ENCODE results near the gene IL27RA.
A peak's percentile ranks its signal among the peaks of the same experiment; 100 is the strongest.
"Not testable (repeated sequence)": the region's sequence is repeated elsewhere in the genome, so short reads cannot be mapped to it uniquely, and the experiment has no call there.

Gene IL27RA

DNA sequence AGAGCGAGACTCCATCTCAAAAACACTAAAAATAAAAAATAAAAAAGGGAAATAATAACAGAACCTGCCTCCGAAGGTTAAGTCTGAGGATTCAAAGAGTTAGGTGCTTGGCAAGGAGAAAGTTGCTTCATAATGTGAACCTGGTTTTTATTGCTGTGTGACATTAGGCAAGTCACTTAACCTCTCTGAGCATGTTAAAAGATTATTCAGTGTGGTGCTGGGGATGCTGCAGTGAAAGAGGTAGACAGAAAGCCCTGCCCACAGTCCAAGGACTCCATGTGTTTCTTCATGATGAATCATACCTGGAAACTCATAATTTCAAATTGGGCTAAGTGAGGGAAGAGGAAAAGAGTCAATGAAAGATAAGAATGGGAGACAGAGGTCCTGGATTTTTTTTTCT lies 2.4 kb downstream of the IL27RA start:
- DNase-seq, result no peak

DNA sequence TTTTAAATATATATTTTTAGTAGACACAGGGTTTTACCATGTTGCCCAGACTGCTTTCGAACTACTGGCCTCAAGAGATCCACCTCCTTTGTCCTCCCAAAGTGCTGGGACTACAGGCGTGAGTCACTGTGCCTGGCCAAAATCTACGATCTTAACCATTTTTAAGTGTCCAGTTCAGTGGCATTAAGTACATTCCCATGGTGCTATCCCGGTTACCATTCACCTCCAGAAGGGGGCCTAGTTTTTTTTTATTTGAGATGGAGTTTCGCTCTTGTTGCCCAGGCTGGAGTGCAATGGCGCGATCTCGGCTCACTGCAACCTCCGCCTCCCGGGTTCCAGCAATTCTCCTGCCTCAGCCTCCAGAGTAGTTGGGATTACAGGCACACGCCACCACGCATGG lies 3.6 kb downstream of the IL27RA start:
- DNase-seq, result not testable (repeated sequence)

DNA sequence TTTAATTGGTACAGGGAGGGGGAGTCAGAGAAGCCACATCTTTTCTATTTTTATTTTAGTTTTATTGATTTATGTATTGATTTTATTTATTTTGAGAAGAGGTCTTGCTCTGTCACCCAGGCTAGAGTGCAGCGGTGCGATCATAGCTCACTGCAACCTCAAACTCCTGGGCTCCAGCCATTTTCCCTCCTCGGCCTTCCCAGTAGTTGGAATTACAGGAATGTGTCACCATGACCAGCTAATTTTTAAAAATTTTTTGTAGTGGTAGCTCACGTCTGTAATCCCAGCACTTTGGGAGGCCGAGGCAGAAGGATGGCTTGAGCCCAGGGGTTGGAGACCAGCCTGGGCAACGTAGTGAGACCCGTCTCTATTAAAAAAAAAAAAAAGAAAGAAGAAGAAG lies 4.1 kb downstream of the IL27RA start:
- no peak for DNase-seq

DNA sequence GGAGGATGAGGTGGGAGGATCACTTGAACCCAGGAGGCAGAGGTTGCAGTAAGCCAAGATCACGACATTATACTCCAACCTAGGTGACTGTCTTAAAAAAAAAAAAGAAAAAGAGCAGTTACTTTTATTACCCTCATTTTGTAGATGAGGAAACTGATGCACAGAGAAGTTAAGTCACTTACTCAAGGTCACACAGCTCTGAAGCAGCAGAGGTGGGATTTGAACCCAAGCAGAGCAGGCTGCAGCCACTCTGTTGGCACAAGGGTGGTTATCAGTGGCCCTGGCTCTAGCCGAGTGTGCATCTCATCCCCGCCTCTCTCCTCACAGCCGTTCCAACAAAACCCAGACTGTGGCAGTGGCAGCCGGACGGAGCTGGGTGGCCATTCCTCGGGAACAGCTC lies 7.6 kb downstream of the IL27RA start:
- no peak for DNase-seq

DNA sequence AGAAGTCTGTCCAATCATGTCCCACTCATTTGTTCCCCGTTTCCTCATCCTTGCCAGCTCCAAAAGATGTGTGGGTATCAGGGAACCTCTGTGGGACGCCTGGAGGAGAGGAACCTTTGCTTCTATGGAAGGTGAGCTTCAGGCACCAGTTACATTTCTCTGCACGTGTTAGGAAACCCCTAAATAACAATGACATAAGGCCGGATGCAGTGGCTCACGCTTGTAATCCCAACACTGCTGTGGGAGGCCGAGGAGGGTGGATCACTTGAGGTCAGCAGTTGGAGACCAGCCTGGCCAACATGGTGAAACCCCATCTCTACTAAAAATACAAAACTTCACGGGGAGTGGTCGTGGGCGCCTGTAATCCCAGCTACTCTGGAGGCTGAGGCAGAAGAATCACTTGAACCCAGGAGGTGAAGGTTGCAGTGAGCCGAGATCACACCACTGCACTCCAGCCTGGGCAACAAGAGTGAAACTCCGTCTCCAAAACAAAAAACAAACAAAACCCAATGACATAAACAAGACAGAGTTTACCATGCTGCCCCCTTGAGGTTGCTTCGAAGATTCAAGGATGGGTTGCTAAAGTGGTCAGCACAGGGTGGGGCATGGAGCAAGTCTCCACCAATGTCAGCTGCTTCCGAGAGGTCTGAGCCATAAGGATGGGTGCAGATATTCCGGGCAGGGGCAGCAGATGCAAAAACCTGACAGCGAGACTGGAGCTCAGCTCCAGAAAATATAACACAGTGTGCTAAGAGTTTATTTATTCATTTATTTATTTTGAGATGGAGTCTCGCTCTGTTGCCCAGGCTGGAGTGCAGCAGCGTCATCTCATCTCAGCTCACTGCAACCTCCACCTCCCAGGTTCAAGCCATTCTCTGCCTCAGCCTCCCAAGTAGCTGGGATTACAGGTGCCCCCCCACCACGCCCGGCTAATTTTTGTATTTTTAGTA lies 11.4 kb downstream of the IL27RA start:
- peak; percentile 47 to 56 for DNase-seq

DNA sequence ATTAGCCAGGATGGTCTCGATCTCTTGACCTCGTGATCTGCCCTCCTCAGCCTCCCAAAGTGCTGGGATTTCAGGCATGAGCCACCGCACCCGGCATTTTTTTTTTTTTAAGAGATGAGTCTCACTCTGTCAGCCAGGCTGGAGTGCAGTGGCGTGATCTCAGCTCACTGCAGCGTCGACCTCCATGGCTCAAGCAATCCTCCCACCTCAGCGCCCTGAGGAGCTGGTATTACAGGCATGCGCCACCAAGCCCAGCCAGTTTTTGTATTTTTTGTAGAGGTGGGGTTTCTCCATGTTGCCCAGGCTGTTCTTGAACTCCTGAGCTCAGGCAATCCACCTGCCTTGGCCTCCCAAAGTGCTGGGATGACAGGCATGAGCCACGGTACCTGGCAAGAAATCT lies 16.3 kb downstream of the IL27RA start:
- DNase-seq, result not testable (repeated sequence)

DNA sequence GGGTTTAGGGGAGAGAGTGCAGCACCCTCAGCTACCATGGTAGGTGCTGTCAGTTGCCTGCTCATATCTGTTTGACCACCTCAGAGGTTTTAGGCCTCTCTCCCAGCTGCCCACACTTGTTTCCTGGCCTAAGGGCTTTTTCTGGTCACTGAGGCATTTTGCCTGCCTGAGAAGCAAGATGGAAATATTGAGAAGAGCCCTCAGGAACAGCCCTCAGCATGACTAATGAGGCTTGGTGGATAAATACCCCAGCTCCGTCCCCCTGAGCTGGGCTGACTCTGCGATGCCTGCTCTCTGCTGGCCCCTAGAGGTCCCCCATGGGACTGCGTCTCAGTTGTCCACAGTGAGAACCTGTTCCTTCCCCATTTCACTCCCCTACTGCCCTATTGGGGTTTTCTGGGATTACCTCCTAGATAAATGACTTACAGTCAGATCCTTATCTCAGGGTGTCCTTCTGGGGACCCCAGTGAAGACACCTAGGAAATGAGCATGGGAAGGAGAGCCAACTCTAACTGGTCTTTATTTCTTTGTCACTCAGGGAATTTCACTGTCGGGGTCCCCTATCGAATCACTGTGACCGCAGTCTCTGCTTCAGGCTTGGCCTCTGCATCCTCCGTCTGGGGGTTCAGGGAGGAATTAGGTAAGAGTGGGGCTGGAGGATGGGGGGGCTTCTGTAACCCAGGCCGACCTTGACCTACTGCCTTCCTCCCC lies 17.0 kb downstream of the IL27RA start:
- peak; percentile 57 to 78 for DNase-seq

DNA sequence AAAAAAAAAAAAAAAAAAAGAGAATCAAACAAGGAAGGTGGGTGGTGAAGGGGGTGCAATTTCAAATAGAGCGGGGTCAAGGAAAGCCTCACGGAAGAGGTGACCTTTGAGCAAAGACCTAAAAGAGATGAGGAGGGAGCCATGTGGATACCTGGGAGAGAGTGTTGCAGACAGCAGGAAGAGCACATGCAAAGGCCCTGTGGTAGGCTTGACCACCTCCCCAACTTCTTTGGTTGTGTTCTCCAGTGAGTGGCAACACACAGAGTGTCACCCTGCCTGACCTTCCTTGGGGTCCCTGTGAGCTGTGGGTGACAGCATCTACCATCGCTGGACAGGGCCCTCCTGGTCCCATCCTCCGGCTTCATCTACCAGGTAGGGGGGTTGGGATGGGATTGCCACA lies 18.9 kb downstream of the IL27RA start:
- DNase-seq, result no peak

DNA sequence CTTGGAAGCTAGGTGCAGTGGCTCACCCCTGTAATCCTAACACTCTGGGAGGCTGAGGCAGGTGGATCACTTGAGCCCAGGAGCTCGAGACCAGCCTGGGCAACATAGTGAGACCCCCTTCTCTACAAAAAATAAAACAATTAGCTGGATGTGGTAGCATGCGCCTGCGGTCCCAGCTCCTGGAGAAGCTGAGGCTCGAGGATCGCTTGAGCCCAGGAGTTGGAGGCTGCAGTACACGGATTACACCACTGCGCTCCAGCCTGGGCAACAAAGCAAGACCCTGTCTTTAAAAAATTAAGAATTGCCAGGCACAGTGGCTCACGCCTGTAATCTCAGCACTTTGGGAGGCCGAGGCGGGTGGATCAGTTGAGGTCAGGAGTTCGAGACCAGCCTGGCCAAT lies 19.4 kb downstream of the IL27RA start:
- not testable (repeated sequence) for DNase-seq

DNA sequence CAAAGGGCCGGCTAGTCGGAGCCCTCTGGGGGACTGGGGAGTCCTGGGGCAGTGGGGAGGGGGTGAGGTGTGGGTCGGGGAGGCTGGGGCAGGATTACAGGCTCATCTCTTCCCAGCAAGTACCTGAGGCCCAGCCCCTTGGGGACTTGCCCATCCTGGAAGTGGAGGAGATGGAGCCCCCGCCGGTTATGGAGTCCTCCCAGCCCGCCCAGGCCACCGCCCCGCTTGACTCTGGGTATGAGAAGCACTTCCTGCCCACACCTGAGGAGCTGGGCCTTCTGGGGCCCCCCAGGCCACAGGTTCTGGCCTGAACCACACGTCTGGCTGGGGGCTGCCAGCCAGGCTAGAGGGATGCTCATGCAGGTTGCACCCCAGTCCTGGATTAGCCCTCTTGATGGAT lies 20.4 kb downstream of the IL27RA start:
- DNase-seq, result no peak

DNA sequence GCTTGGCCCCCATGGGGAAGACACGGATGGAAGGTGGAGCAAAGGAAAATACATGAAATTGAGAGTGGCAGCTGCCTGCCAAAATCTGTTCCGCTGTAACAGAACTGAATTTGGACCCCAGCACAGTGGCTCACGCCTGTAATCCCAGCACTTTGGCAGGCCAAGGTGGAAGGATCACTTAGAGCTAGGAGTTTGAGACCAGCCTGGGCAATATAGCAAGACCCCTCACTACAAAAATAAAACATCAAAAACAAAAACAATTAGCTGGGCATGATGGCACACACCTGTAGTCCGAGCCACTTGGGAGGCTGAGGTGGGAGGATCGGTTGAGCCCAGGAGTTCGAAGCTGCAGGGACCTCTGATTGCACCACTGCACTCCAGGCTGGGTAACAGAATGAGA lies 20.9 kb downstream of the IL27RA start:
- DNase-seq, result no peak

DNA sequence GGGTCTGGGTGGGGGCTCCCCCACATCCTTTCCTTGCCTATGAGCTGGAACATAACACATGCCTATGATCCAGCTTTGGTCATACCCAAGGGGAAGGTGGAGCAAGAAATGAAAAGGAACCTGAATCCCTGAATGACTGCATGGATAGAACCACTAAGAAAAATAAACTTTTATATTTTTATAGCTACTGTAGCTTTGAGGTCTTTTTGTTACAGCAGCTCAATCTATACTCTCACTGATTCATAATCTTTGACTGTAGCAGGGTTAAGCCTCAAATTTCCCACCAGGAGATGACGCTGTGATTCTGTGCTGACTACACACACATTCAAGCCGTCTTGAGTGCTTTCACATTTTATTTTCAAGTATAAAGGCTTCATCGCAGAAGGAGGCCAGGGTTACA lies 21.5 kb downstream of the IL27RA start:
- no peak for DNase-seq

DNA sequence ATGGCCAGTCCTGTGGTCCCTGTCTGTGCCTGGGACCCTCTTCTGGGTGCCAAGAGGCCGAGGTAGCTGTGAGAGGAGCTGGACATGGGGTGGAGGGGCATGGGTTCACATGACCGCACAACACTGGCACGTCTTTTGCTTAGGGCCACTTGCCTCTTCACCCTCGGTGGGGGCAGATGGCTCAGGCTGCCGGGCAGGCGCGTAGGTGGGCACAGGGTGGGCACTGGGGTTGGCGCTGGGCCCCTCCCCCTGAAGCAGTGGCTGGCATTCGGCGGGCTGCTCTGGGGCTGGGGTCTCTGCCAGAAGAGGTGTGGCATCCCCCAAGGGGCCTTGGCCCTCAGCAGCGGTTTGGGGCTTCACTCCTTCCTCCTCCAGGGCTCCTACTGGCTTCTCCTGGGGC lies 21.9 kb downstream of the IL27RA start:
- no peak for DNase-seq

DNA sequence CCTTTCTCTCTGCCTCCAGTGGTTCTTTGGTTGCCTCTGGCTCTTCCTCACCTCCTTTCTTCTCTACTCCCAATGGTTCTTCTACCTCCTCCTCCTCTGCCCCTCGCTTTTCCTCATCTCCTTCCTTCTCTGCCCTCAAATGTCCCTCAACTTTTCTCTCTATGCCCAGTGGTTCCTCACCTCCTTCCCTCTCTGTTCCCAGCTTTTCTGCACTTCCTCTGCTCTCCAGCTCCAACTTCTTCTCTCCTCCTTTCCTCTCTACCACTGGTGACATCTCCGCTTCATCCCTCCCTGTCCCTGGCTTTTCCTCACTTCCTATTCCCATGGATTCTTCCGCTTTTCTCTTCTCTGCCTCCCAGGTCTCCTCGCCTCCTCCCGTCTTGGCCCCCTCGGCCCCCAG lies 22.5 kb downstream of the IL27RA start:
- no peak for DNase-seq

DNA sequence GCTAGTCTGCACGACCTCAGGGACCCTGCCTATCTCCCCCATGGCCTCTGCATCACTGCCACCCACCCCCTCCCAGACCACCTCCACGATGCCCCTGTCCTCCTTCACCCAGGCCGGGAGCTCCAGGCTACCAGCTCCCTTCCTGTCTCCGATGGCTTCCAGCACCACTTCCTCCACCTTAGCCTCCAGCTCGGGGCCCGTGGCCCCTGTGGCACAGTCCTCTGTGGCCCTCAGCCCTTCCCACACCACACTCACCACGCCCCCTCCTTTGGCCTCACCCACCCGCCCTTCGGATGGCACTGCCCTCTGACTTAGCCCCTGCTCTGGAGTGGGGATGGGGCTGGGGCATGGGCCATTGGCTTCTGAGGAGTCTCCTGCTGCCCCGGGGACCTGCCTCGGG lies 23.2 kb downstream of the IL27RA start:
- no peak for DNase-seq

DNA sequence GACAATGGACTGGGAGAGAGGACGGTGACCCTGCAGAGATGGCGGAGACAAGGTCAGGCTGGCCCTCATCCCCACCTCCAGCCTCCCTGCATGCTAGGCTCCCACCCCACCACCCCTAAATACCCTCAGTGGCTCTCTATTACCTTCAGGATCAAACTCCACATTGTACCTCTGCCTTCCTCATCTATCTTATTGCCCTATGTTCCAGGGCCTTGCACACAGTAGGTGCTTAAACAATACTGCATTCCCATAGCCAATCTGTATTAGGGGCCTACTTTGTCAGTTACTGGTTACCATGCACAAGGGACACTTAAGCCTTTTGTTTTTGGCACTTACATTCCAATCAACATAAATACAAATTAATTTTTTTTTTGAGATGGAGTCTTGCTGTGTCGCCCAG lies 23.8 kb downstream of the IL27RA start:
- no peak for DNase-seq

DNA sequence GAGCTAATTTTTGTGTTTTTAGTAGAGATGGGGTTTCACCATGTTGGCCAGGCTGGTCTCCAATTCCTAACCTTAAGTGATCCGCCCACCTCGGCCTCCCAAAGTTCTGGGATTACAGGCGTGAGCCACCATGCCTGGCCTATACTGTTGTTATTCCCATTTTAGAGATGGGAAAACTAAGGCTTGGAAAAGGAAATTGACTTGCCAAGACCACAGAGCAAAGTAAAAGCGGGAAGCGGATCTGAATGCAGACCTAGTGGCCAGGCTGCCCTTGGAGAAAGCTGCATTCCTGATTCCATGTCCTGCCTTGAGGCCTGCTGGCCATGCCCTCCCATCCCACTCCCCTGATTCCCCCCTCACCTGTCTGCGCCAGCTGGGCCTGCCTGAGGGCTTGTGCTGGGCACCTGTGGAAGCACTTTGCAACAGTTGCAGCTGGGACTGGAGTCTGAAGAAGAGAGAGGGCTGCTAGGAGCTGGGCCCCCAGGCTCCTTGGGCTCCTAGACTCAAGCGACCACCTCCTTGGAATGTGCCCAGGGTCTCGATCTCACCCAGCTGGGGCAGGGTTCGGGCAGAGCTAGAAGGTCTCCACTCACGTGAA lies 24.6 kb downstream of the IL27RA start:
- no peak for DNase-seq

DNA sequence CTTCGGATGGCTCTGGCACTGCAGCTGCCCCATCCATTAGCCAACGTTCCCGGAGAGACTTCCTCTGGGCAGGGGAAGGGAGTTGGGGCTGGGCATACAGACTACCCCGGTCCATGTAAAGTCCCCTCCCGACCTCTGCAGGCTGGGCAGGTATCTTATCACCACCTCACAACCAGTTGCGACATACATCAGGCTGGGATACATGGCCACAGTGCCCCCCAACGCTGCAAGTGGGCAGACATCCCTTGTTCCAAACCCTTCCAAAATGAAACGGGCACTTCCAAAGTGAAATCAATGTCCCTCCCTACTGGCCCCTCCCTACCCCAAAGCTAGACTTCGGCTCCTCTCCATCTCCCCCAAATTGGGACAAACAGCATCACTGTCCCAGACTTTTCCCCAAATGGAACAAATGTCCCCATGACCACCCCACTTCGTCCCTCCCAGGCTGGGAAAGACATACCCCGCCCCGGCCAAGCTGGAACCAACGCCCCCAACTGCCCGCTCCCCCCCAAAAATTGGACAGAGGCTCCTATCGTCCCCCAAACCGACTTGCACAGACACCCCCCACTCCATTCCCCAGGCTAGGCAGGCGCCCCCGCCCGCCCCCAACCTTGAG lies 25.3 kb downstream of the IL27RA start:
- no peak for DNase-seq

DNA sequence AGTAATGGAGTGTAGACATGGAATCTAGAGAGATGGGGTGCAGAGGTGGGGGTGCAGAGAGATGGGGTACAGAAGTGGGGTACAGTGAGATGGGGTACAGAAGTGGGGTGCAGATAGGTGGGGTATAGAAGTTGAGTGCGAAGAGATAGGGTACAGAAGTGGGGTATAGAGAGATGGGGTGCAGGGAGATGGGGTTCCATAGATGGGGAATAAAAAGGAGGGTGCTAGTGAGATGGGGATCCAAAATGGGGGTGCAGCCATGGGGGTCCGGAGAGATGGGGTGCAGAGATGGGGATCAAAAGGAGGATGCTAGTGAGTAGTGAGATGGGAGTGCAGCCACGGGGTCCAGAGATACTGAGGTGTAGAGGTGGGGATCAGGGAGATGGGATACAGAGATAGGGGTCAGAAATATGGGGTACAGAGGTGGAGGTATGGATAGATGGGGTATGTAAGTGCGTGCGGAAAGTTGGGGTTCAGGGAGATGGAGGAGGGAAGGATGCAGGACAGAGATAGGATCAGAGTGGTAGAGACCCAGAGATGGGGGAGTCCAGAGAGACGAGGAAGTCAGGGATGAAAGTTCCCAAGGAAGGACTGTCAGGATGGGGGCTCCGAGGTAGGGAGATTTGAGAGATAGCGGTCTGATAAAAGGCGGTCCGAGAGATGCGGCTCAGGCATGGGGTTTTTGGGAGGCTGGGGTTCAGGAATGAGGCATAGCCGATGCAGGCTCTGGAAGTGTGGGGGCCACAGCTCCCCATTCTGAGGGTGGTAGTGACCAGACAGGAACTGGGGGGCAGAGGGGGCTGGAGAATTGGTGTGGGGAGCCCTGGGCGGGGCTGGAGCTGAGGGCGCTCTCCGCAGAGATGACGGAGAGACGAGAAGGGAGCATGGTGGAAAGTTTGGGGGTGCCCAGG lies 26.9 kb downstream of the IL27RA start:
- no peak for DNase-seq

DNA sequence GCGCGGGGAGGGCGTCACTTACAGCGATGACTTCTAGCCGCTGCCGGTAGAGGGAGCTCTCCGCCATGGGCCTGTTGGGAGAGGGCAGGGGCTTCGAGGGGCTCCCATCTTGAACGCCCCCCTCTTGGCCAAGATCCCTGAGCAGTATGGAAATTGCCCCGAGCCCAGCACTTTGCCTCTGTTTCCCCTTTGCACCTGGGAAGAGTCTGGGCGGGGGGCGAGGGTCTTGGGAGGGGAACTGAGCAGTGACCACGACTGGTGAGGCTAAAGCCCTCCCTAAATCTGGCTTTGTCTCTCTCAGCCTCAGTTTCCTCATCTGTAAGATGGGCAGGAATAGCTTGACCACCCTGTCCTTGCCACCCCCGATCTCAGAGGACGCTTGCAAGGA lies 27.5 kb downstream of the IL27RA start:
- peak in 1 of 2 experiments; percentile 17 for DNase-seq

DNA sequence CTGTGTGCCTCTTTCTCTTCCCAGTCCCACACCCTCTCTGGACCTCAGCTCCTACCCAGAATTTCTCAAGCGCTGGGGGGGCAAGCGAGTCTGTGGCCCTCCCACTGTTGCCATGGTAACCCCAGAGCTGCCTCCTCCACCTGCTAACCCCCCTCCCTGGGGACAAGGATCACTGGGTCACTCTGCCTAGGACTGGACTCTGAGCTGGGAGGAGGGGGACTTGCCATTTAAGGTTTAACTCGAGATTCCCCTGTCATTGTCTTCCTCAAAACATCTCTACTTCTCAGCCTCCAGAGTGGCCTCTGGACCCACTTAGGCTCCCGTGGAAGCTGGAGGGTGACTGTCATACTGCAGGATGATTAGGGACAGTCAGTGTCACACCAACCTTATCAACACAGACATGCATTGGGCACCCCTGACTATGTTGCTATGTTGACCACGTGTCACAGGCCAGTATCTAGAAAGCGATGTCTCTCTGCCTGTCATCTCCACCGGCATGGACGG lies 28.1 kb downstream of the IL27RA start:
- DNase-seq, result no peak
